ENCODE results near the gene ATF1.

- no peak for TF ChIP-seq POLR2A (IDR thresholded peaks at IDR 0.05; ENCODE audit: low read length)
- TF ChIP-seq GATA1 (IDR thresholded peaks at IDR 0.05; ENCODE audit: low read depth, low read length): no peak
Measured at GRCh38 chr12:50842637-50843493, 79.0 kb downstream of the ATF1 start, which contains the start of gene TMPRSS12.
